GM12878 (cell line): ENCODE measurements around the gene RDM1. TPM values are rescaled to one million over a fixed set of nuclear protein-coding genes. Genes with fewer than 3 reads are reported as not detected.

Experiments used
- ATAC-seq: fragments of 200-7000 bp; cut with Tn5 transposase; 3 replicates; pipeline ENCODE4 v1.9.1; 2020; ENCODE audit warnings: mild to moderate bottlenecking, moderate library complexity
- BruUV-seq: library from RNA; stranded (reverse); fragments of 400-500 nt; replicated peaks from 2 replicates; lab custom pipeline; 2021; lab: Mats Ljungman, UMichigan
- CTCF ChIA-PET: fragments of 300-600 bp; sonication (Branson Sonifier 250); formaldehyde crosslinking; extraction: SDS; loops from one replicate; lab custom pipeline; 2021; ENCODE audit warnings: inconsistent platforms; lab: Yijun Ruan, JAX
- POLR2A ChIA-PET: fragments of 350-600 bp; formaldehyde crosslinking; extraction: SDS; loops from one replicate; lab custom pipeline; 2021; ENCODE audit warnings: inconsistent platforms; lab: Charles Lee
- RAD21 ChIA-PET: fragments of 300-600 bp; sonication (Branson Sonifier 250); formaldehyde crosslinking; loops from one replicate; lab custom pipeline; 2023; ENCODE audit warnings: antibody characterized with exemption; ENCODE audit not compliant: unreplicated experiment; lab: Charles Lee
- SMC1A ChIA-PET: fragments of 300-600 bp; sonication (Branson Sonifier 250); formaldehyde crosslinking; loops from one replicate; lab custom pipeline; 2023; ENCODE audit not compliant: unreplicated experiment, uncharacterized antibody; lab: Charles Lee
- DNase-seq: peaks from one replicate; pipeline ENCODE4 v3.0.0-alpha.2; 2011; ENCODE audit warnings: low read depth, low spot score
- FAIRE-seq: peaks from 3 replicates; lab custom pipeline; 2011; peaks lifted over from hg19 to GRCh38; lab: Jason Lieb, UNC
- H2AFZ ChIP-seq: 2 replicates; pipeline ENCODE4 v1.6.0; 2011; ENCODE audit warnings: low read depth, low read length, control low read depth; ENCODE audit not compliant: control insufficient read depth
- H3K27ac ChIP-seq: 2 replicates; pipeline ENCODE4 v1.5.1; 2011; ENCODE audit warnings: control low read depth; ENCODE audit not compliant: control insufficient read depth, insufficient read depth
- H3K27me3 ChIP-seq, 2 experiments: replicated peaks in 1 of 2; 2 replicates each; pipeline versions ENCODE4 v1.6.0 to v1.6.1; 2011; ENCODE audit warnings: low read length in 1 of 2; ENCODE audit not compliant: control insufficient read depth in 2 of 2, insufficient read depth in 2 of 2
- H3K36me3 ChIP-seq, 2 experiments: 2 replicates each; pipeline ENCODE4 v1.5.1; 2011; ENCODE audit warnings: low read length in 1 of 2; ENCODE audit not compliant: control insufficient read depth in 2 of 2, insufficient read depth in 2 of 2
- H3K4me1 ChIP-seq: 2 replicates; pipeline ENCODE4 v1.6.1; 2011; ENCODE audit warnings: mild to moderate bottlenecking, low read length, moderate library complexity, mixed read lengths; ENCODE audit not compliant: control insufficient read depth, insufficient read depth
- H3K4me2 ChIP-seq: 2 replicates; pipeline ENCODE4 v1.6.0; 2011; ENCODE audit warnings: control low read depth; ENCODE audit not compliant: control insufficient read depth, insufficient read depth
- H3K4me3 ChIP-seq: fragments of 200-600 bp; sonication (generic); 2 replicates; pipeline ENCODE4 v1.5.1; 2016
- H3K79me2 ChIP-seq: 2 replicates; pipeline ENCODE4 v1.6.0; 2011; ENCODE audit warnings: low read length; ENCODE audit not compliant: control insufficient read depth, insufficient read depth
- H3K9ac ChIP-seq: 2 replicates; pipeline ENCODE4 v1.8.0; 2011; ENCODE audit warnings: low read length, control low read depth, mixed read lengths; ENCODE audit not compliant: control insufficient read depth, insufficient read depth
- H3K9me3 ChIP-seq: replicated peaks from 3 replicates; pipeline ENCODE4 v1.5.1; 2011; ENCODE audit warnings: mild to moderate bottlenecking, low read length; ENCODE audit not compliant: control insufficient read depth, insufficient read depth
- H4K20me1 ChIP-seq: 2 replicates; pipeline ENCODE4 v1.6.0; 2011; ENCODE audit not compliant: control insufficient read depth, insufficient read depth
- CREB1 ChIP-seq: IDR thresholded peaks from 2 replicates; pipeline ENCODE4 v1.6.1; 2012; ENCODE audit warnings: low read depth, mild to moderate bottlenecking, inconsistent platforms
- FOXM1 ChIP-seq: IDR thresholded peaks from 2 replicates; pipeline ENCODE4 v1.6.1; 2012; ENCODE audit warnings: low read depth, mild to moderate bottlenecking, inconsistent platforms, low read length, moderate library complexity
- IKZF2 ChIP-seq, 2 experiments: fragments of 450-650 bp; IDR thresholded peaks; 2 replicates each; pipeline ENCODE4 v1.6.1; 2017; ENCODE audit warnings: mild to moderate bottlenecking in 2 of 2, moderate library complexity in 2 of 2
- KLF5 ChIP-seq: fragments of 450-650 bp; IDR thresholded peaks from 2 replicates; pipeline ENCODE4 v1.6.1; 2014; ENCODE audit warnings: mild to moderate bottlenecking; ENCODE audit not compliant: partially characterized antibody
- MTA3 ChIP-seq: IDR thresholded peaks from 2 replicates; pipeline ENCODE4 v1.6.1; 2012; ENCODE audit warnings: low read length, inconsistent platforms, borderline replicate concordance
- PKNOX1 ChIP-seq: fragments of 450-650 bp; IDR thresholded peaks from 2 replicates; pipeline ENCODE4 v1.6.1; 2016; ENCODE audit warnings: mild to moderate bottlenecking
- RBBP5 ChIP-seq: fragments of 200-600 bp; sonication (generic); conservative IDR thresholded peaks from 2 replicates; pipeline ENCODE4 v1.6.1; 2016
- SIX5 ChIP-seq: IDR thresholded peaks from 2 replicates; pipeline ENCODE4 v1.6.1; 2011; ENCODE audit warnings: mild to moderate bottlenecking, low read depth, low read length, moderate library complexity; ENCODE audit not compliant: severe bottlenecking
- SUPT20H ChIP-seq: IDR thresholded peaks from 2 replicates; pipeline ENCODE4 v1.6.1; 2011; ENCODE audit warnings: low read depth, mild to moderate bottlenecking, low read length, moderate library complexity, borderline replicate concordance; ENCODE audit not compliant: control insufficient read depth
- TCF7 ChIP-seq: IDR thresholded peaks from 2 replicates; pipeline ENCODE4 v1.6.1; 2014; ENCODE audit warnings: antibody characterized with exemption, borderline replicate concordance
- ZSCAN29 ChIP-seq: fragments of 450-650 bp; IDR thresholded peaks from 2 replicates; pipeline ENCODE4 v1.6.1; 2017; ENCODE audit warnings: mild to moderate bottlenecking, moderate library complexity
- WGBS: methylation state at CpG from one replicate; pipeline ENCODE4 v1.1.6; 2016; ENCODE audit warnings: low lambda C conversion rate; ENCODE audit not compliant: insufficient replicate concordance, insufficient coverage; ENCODE audit errors: missing lambda C conversion rate; 5-methylcytosine and 5-hydroxymethylcytosine counted together
- in situ Hi-C: fragments of 300-500 bp; cut with MboI; formaldehyde crosslinking; loops from 9 replicates; pipeline ENCODE4 v1.14.3; 2018; ENCODE audit warnings: mixed read lengths
- intact Hi-C: fragments of 100-400 bp; cut with micrococcal nuclease; formaldehyde crosslinking; loops from one replicate; pipeline ENCODE4 v1.14.2; 2022; ENCODE audit not compliant: unreplicated experiment
- polyA plus RNA-seq, 11 experiments: library from polyadenylated mRNA; depleted of rRNA in 4 of 11; unstranded in 6 of 11; stranded (reverse) in 5 of 11; fragments of >200 nt; fragmentation: Nextera tagmentation in 4 of 11; fragmentation: Illumina TruSeq in 1 of 11; extraction: Ambion mirVana in 4 of 11; extraction: Trizol in 1 of 11; gene quantifications; 1 replicate in 1 of 11; 2 replicates in 10 of 11; pipeline versions ENCODE4 v1.2.1 to v1.2.3, GENCODE V29; 2011 to 2016; ENCODE audit warnings: inconsistent platforms in 2 of 11, missing spikeins in 2 of 11, low read depth in 1 of 11
- total RNA-seq, 4 experiments: library from RNA; depleted of rRNA in 3 of 4; stranded (reverse); fragments of >200 nt in 3 of 4; fragmentation: Illumina TruSeq in 1 of 4; extraction: Trizol in 1 of 4; gene quantifications; 2 replicates each; pipeline versions ENCODE4 v1.2.1 to v1.2.3, GENCODE V29; 2013 to 2021
- TF ChIP-seq, protein P1 (sequence below): IDR thresholded peaks from 2 replicates; pipeline ENCODE4 v1.6.1; 2011; ENCODE audit warnings: borderline replicate concordance, low read depth, mild to moderate bottlenecking, moderate library complexity, low read length; ENCODE audit not compliant: insufficient read depth, poor library complexity, severe bottlenecking
- TF ChIP-seq, protein P2 (sequence below): fragments of 450-650 bp; formaldehyde crosslinking; IDR thresholded peaks from 2 replicates; pipeline ENCODE4 v1.5.0; 2022; ENCODE audit warnings: mild to moderate bottlenecking, missing genetic modification characterization
- TF ChIP-seq, protein P3 (sequence below): fragments of 450-650 bp; IDR thresholded peaks from 2 replicates; pipeline ENCODE4 v1.6.1; 2018; ENCODE audit warnings: borderline replicate concordance, mild to moderate bottlenecking; ENCODE audit not compliant: partially characterized antibody

The RDM1 gene
- total and polyA plus RNA-seq, 10 of the 15 experiments (the other 5 are each of a cell fraction or from before 2014, with no cell fraction given): 5.7 to 18.4 (median 10.7) TPM

- TF ChIP-seq KLF5: no peak
- TF ChIP-seq SIX5: no peak
- TF ChIP-seq, protein P1, sequence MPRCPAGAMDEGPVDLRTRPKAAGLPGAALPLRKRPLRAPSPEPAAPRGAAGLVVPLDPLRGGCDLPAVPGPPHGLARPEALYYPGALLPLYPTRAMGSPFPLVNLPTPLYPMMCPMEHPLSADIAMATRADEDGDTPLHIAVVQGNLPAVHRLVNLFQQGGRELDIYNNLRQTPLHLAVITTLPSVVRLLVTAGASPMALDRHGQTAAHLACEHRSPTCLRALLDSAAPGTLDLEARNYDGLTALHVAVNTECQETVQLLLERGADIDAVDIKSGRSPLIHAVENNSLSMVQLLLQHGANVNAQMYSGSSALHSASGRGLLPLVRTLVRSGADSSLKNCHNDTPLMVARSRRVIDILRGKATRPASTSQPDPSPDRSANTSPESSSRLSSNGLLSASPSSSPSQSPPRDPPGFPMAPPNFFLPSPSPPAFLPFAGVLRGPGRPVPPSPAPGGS: no peak
- TF ChIP-seq ZSCAN29: no peak
- TF ChIP-seq IKZF2 (IDR thresholded peaks at IDR 0.05): no peak
- no peak for TF ChIP-seq RBBP5
- no peak for TF ChIP-seq TCF7
- TF ChIP-seq, protein P2, sequence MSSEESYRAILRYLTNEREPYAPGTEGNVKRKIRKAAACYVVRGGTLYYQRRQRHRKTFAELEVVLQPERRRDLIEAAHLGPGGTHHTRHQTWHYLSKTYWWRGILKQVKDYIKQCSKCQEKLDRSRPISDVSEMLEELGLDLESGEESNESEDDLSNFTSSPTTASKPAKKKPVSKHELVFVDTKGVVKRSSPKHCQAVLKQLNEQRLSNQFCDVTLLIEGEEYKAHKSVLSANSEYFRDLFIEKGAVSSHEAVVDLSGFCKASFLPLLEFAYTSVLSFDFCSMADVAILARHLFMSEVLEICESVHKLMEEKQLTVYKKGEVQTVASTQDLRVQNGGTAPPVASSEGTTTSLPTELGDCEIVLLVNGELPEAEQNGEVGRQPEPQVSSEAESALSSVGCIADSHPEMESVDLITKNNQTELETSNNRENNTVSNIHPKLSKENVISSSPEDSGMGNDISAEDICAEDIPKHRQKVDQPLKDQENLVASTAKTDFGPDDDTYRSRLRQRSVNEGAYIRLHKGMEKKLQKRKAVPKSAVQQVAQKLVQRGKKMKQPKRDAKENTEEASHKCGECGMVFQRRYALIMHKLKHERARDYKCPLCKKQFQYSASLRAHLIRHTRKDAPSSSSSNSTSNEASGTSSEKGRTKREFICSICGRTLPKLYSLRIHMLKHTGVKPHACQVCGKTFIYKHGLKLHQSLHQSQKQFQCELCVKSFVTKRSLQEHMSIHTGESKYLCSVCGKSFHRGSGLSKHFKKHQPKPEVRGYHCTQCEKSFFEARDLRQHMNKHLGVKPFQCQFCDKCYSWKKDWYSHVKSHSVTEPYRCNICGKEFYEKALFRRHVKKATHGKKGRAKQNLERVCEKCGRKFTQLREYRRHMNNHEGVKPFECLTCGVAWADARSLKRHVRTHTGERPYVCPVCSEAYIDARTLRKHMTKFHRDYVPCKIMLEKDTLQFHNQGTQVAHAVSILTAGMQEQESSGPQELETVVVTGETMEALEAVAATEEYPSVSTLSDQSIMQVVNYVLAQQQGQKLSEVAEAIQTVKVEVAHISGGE (CRISPR knock-in tag): no peak
- no peak for TF ChIP-seq CREB1
- no peak for TF ChIP-seq MTA3
- TF ChIP-seq SUPT20H: no peak
- TF ChIP-seq, protein P3, sequence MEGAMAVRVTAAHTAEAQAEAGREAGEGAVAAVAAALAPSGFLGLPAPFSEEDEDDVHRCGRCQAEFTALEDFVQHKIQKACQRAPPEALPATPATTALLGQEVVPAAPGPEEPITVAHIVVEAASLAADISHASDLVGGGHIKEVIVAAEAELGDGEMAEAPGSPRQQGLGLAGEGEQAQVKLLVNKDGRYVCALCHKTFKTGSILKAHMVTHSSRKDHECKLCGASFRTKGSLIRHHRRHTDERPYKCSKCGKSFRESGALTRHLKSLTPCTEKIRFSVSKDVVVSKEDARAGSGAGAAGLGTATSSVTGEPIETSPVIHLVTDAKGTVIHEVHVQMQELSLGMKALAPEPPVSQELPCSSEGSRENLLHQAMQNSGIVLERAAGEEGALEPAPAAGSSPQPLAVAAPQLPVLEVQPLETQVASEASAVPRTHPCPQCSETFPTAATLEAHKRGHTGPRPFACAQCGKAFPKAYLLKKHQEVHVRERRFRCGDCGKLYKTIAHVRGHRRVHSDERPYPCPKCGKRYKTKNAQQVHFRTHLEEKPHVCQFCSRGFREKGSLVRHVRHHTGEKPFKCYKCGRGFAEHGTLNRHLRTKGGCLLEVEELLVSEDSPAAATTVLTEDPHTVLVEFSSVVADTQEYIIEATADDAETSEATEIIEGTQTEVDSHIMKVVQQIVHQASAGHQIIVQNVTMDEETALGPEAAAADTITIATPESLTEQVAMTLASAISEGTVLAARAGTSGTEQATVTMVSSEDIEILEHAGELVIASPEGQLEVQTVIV: no peak
- no peak for TF ChIP-seq FOXM1
- TF ChIP-seq PKNOX1: no peak
- H2AFZ ChIP-seq: no peak overlapping the region
- WGBS: 80% methylated on average over 3 of the region's 3 CpGs
- in situ Hi-C loops (no loop called here), intact Hi-C loops (no loop called here)
- no peak overlapping the region for H3K27ac ChIP-seq
- no peak for FAIRE-seq
- POLR2A ChIA-PET: no interaction called here
- CTCF ChIA-PET: interaction anchor here (1.3 kb wide), 1 partner anchor 11 kb away, joined by 3 read pairs; no protein-coding TSS in a partner anchor
- H3K36me3 ChIP-seq: no peaks in the 10 kb centered on the region
- no peak overlapping the region for H3K4me3 ChIP-seq
- RAD21 ChIA-PET: no interaction called here
- no peaks in the 10 kb centered on the region for H3K27me3 ChIP-seq
- no peaks in the 10 kb centered on the region for H3K4me1 ChIP-seq
- H4K20me1 ChIP-seq: no peaks in the 10 kb centered on the region
- H3K9ac ChIP-seq: no peak overlapping the region
- no peak for ATAC-seq
- no TSS peak for BruUV-seq
- SMC1A ChIA-PET: interaction anchor here (0.7 to 1.2 kb wide), 4 partner anchors 9 to 63 kb away, joined by 3 to 5 read pairs (median 4); no protein-coding TSS in a partner anchor
- H3K4me2 ChIP-seq: no peak overlapping the region
- H3K9me3 ChIP-seq: no peaks in the 10 kb centered on the region
- DNase-seq: no peak
- no peaks in the 10 kb centered on the region for H3K79me2 ChIP-seq
These were observed 18.1 kb downstream of the RDM1 start for GRCh38 chr17:35912339-35912912.
